ENCODE results near the gene FOSL1.

Gene FOSL1

DNA sequence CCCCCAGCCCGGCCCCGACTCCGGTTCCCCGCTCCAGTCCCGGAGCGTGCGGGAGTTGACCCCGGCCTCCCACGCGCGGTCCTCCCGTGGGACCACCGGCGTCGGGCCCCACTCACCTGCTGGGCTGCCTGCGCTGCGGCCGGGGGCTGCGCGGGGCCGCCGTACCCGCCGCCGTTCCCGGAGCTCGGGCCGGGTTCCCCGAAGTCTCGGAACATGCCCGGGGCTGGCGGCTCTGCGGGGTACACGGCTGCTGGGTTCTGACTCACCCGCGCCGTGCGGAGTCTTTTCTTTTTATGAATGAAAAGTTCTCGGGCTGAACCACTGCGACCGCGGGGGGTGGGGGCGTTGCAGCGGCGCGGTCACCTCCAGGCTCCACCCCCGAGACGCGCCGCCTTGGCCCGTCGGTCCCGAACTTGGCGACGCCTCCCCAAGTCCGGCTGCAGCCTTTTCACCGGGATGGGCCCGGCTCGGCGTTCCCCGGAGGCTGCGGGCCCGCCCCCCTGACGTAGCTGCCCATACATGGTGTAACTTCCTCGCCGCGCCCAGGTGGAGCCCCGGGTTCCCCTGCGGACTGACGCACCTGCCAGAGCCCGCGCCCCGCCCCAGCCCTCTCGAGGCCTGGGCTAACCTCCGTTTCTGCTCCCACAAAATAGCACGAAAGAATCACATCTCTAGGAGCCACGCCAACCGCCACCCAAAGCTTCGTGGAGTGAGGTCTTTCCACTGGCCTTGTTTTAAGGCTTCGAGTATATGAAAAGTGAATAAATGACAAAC lies at the start of gene FOSL1:
FOSL1 (minus strand) TSS at position 264 of the 774 bp plus-strand sequence; CDS start at position 215, 49 bp downstream.
- peak; percentile 93 for DNase-seq (ENCODE audit: low spot score)
- TF ChIP-seq, protein P1, sequence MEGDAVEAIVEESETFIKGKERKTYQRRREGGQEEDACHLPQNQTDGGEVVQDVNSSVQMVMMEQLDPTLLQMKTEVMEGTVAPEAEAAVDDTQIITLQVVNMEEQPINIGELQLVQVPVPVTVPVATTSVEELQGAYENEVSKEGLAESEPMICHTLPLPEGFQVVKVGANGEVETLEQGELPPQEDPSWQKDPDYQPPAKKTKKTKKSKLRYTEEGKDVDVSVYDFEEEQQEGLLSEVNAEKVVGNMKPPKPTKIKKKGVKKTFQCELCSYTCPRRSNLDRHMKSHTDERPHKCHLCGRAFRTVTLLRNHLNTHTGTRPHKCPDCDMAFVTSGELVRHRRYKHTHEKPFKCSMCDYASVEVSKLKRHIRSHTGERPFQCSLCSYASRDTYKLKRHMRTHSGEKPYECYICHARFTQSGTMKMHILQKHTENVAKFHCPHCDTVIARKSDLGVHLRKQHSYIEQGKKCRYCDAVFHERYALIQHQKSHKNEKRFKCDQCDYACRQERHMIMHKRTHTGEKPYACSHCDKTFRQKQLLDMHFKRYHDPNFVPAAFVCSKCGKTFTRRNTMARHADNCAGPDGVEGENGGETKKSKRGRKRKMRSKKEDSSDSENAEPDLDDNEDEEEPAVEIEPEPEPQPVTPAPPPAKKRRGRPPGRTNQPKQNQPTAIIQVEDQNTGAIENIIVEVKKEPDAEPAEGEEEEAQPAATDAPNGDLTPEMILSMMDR (IDR thresholded peaks at IDR 0.05; ENCODE audit: extremely low read depth, missing control alignments), result no peak

DNA sequence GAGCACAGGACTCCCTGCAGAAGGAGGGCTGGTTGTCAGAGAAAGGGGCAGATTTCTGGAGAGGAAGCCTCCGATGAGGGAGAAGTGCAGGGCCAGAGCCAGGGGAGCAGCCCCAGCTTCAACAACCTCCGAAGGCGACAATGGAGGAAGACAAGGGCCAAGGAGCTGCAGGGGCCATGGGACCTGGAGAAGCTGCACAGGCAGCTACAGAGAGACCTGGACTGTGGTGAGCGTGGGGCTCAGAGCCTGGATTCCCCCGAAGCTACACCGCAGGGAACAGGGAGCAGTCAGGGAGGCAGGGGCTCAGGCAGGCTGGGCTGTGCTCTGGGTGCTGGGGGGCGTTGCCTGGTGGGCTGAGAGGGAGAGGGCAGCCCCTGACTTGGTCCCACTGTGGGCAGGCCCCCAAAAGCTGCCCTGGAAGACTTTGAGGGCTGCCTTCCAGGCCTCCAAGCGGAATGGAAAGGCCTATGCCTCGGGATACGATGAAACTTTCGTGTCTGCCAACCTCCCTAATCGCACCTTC lies 47.5 kb upstream of the FOSL1 start:
- TF ChIP-seq, protein P1 (IDR thresholded peaks at IDR 0.05; ENCODE audit: extremely low read depth, missing control alignments), result no peak
- no peak for DNase-seq (ENCODE audit: low spot score)

DNA sequence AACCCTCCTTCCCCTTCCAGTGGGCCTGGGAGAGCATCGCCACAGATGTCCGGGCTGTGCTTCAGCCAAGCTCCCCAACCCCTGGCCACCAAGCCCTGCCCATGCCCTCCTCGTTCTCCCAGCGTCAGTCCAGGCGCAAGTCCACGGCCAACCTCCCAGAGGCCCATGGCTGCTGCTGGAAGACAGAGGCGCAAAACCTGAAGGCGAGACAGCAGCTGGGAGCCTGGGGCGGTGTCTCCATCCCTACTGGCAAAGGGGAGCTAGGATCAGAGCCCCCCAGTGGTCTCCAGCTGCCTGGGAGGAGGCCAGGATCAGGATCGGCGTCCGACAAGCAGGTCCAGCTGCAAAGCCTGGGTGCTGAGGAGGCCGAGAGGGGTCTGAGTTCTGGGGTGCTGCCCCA lies 46.9 kb upstream of the FOSL1 start:
- no peak for DNase-seq (ENCODE audit: low spot score)
- TF ChIP-seq, protein P1 (IDR thresholded peaks at IDR 0.05; ENCODE audit: extremely low read depth, missing control alignments), result no peak

DNA sequence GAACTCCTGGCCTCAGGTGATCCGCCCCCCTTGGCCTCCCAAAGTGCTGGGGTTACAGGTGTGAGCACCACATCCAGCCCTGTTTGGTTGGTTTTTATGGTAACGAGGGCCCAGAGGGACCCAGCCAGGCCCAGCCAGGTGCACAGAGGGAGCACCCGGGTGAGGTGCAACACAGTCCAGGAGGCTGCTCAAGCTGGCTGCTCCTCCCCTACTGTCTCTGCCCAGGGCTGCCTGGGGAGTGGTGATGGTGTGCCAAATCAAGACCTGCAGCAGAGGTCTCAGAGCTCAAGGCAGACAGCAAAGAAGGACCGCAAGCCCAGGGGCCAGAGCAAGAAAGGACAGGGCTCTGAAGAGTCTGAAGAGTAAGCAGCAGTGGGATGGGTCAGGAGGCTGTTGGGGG lies 46.5 kb upstream of the FOSL1 start:
- TF ChIP-seq, protein P1 (IDR thresholded peaks at IDR 0.05; ENCODE audit: extremely low read depth, missing control alignments), result no peak
- no peak for DNase-seq (ENCODE audit: low spot score)

DNA sequence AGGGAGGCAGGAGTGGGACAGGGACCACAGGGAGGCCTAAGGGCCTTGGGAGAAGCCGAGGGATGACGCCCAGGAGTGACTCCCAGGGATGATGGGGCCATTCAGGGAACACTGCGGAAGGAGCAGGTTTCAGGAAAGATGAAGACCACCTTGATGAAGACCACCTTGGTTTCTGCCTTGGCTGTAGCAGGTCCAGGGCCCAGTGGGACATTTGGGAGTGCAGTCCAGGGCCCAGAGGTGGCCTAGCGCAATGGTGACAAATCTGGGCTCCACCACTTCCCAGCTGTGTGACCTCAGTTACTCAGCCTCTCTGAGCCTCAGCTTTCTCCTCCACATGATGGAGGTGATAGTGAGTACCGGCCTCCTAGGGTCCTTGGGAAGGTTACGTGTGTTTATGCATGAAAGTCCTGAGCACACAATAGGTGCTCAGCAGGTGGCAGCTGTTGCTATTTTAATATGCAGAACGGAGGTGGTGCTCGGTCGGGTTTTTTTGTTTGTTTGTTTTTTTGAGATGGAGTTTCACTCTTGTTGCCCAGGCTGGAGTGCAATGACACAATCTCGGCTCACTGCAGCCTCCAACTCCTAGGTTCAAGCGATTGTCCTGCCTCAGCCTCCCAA lies 45.9 kb upstream of the FOSL1 start:
- DNase-seq (ENCODE audit: low spot score), result no peak

DNA sequence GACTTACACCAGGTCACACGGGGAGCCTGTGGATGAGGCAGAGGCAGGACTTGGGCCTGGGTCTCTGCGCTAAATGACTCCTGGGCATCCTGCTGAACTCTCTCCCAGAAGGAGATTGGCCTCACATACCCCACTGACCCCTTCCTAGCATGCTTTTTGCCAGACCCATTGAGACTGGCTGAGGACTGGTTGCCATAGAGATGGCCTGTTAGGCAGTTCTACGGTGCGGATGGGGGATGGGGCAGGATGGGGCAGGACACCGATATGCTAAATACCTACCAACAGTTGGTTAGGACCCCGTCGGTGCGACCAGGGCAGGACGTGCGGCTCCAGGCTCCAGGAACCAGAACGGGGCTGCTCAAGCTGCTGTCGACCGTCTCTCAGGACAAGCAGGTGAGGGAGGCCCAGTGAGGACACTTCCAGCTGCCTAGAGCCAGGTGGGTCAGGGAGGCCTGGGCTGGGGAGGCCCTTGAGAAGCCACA lies 45.3 kb upstream of the FOSL1 start, which contains the start of gene TSGA10IP:
TSGA10IP (plus strand) TSS at position 51 of the 482 bp plus-strand sequence; CDS start at position 247, 196 bp downstream.
- TF ChIP-seq, protein P1 (IDR thresholded peaks at IDR 0.05; ENCODE audit: extremely low read depth, missing control alignments), result no peak
- no peak for DNase-seq (ENCODE audit: low spot score)

More for the DNA sequence above, 45.9 kb upstream of the FOSL1 start:
- TF ChIP-seq, protein P1 (IDR thresholded peaks at IDR 0.05; ENCODE audit: extremely low read depth, missing control alignments), result no peak

DNA sequence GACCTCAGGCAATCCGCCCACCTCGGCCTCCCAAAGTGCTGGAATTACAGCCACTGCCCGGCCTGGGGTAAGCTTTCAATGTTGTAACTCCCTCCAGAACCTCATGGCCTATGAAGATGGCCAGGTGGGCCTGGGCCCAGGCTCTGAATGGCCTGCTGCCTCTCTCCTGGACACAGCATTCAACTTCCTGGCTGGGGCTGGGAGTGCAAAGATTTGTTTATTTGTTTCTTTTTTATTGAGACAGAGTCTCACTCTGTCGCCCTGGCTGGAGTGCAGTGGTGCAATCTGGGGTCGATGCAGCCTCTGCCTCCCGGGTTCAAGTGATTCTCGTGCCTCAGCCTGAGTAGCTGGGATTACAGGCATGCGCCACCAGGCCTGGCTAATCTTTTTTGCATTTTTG lies 44.6 kb upstream of the FOSL1 start:
- TF ChIP-seq, protein P1 (IDR thresholded peaks at IDR 0.05; ENCODE audit: extremely low read depth, missing control alignments), result no peak
- DNase-seq (ENCODE audit: low spot score), result no peak
